Dermis microvascular lymphatic vessel endothelial cell (primary cell): ENCODE results near the gene HES3. TPM values are rescaled to one million over a fixed set of nuclear protein-coding genes. Genes with fewer than 3 reads are reported as not detected.
"Not testable (repeated sequence)": the region's sequence is repeated elsewhere in the genome, so short reads cannot be mapped to it uniquely, and the experiment has no call there.

Experiments used
- DNase-seq, 2 donors: peaks; one replicate each; pipeline versions ENCODE4 v3.0.0 to v3.0.0-alpha.2; 2010; ENCODE audit warnings: low read depth in 2 of 2
- total RNA-seq: library from RNA; depleted of rRNA; stranded (reverse); fragments of >200 nt; gene quantifications from 2 replicates; pipeline ENCODE4 v1.2.1, GENCODE V29; 2014

Gene HES3
- total RNA-seq, 1 donor from 2014 or later = not detected

- not testable (repeated sequence) for DNase-seq
Observed at GRCh38 chr1:6219641-6220040, 24.3 kb upstream of the HES3 start.

GRCh38 chr1:6220236-6220635 lies 23.7 kb upstream of the HES3 start:
- no peak for DNase-seq

- no peak for DNase-seq
Observed at GRCh38 chr1:6221210-6221784, 22.7 kb upstream of the HES3 start.

- peak in 1 of 2 donors; percentile 36 for DNase-seq
Observed at GRCh38 chr1:6222636-6223035, 21.3 kb upstream of the HES3 start.

GRCh38 chr1:6223617-6224016 lies 20.4 kb upstream of the HES3 start:
- no peak for DNase-seq

- DNase-seq = no peak
Observed at GRCh38 chr1:6224718-6225117, 19.3 kb upstream of the HES3 start.

- DNase-seq = no peak
Observed at GRCh38 chr1:6225651-6226050, 18.3 kb upstream of the HES3 start.

GRCh38 chr1:6233376-6233775 lies 10.6 kb upstream of the HES3 start:
- DNase-seq = no peak

GRCh38 chr1:6234502-6235295 lies 9.3 kb upstream of the HES3 start:
- no peak for DNase-seq

- no peak for DNase-seq
Observed at GRCh38 chr1:6235296-6235677, 8.7 kb upstream of the HES3 start.

- DNase-seq = no peak
Observed at GRCh38 chr1:6237093-6237492, 6.9 kb upstream of the HES3 start.

GRCh38 chr1:6239213-6239752 lies 4.7 kb upstream of the HES3 start:
- DNase-seq = no peak

GRCh38 chr1:6239950-6240768 lies 3.8 kb upstream of the HES3 start:
- DNase-seq = no peak

GRCh38 chr1:6241107-6241886 lies 2.7 kb upstream of the HES3 start:
- DNase-seq = no peak

- no peak for DNase-seq
Observed at GRCh38 chr1:6241887-6242740, 1.9 kb upstream of the HES3 start.

- no peak for DNase-seq
Observed at GRCh38 chr1:6243053-6243834, 735 bp upstream of the HES3 start.

- no peak for DNase-seq
Observed at GRCh38 chr1:6244401-6245049, 546 bp downstream of the HES3 start.

GRCh38 chr1:6245086-6245868 lies 1.3 kb downstream of the HES3 start:
- DNase-seq = peak; percentile 30 to 79
